IMR-90 (cell line): ENCODE data around the gene AMOTL2. TPM values are rescaled to one million over a fixed set of nuclear protein-coding genes. Genes with fewer than 3 reads are reported as not detected.
A peak's percentile ranks its signal among the peaks of the same experiment; 100 is the strongest.

Experiments used
- ATAC-seq: fragments of 200-7000 bp; cut with Tn5 transposase; 2 replicates; pipeline ENCODE4 v1.9.1; 2020; ENCODE audit warnings: low read depth, mild to moderate bottlenecking, moderate library complexity
- BruUV-seq: library from RNA; stranded (reverse); fragments of 400-500 nt; replicated peaks from 2 replicates; lab custom pipeline; 2021; lab: Mats Ljungman, UMichigan
- CTCF ChIA-PET: fragments of 300-600 bp; formaldehyde crosslinking; extraction: SDS; loops from one replicate; lab custom pipeline; 2021; ENCODE audit warnings: antibody characterized with exemption; lab: Yijun Ruan, JAX
- POLR2A ChIA-PET: fragments of 300-600 bp; sonication (Branson Sonifier 250); formaldehyde crosslinking; loops from one replicate; lab custom pipeline; 2022; ENCODE audit warnings: antibody characterized with exemption; ENCODE audit not compliant: unreplicated experiment; lab: Charles Lee
- DNase-seq: peaks from one replicate; pipeline ENCODE4 v3.0.0; 2013
- H2AFZ ChIP-seq: replicated peaks from 2 replicates; pipeline ENCODE3; 2013; ENCODE audit warnings: low read length, mild to moderate bottlenecking; ENCODE audit not compliant: poor library complexity
- H2AK5ac ChIP-seq: 2 replicates; pipeline ENCODE4 v1.6.1; 2013; ENCODE audit warnings: low read depth, low read length, inconsistent platforms
- H2AK9ac ChIP-seq: replicated peaks from 2 replicates; pipeline ENCODE3; 2013; ENCODE audit warnings: mild to moderate bottlenecking, low read depth, low read length, moderate library complexity; ENCODE audit not compliant: poor library complexity
- H2BK120ac ChIP-seq: 2 replicates; pipeline ENCODE4 v1.6.1; 2013; ENCODE audit warnings: low read depth, low read length, inconsistent platforms
- H2BK15ac ChIP-seq: 3 replicates; pipeline ENCODE4 v1.6.1; 2013; ENCODE audit warnings: low read depth, low read length, inconsistent platforms
- H2BK20ac ChIP-seq: 2 replicates; pipeline ENCODE4 v1.6.1; 2013; ENCODE audit warnings: low read depth, mild to moderate bottlenecking, inconsistent platforms, low read length, moderate library complexity
- H2BK5ac ChIP-seq: 2 replicates; pipeline ENCODE4 v1.6.1; 2013; ENCODE audit warnings: mild to moderate bottlenecking, low read depth, low read length, inconsistent platforms; ENCODE audit not compliant: poor library complexity, severe bottlenecking
- H3K14ac ChIP-seq: replicated peaks from 2 replicates; pipeline ENCODE4 v1.6.1; 2013; ENCODE audit warnings: low read depth, low read length, inconsistent platforms
- H3K18ac ChIP-seq: 2 replicates; pipeline ENCODE4 v1.6.1; 2013; ENCODE audit warnings: low read depth, low read length, control low read depth
- H3K23ac ChIP-seq: 2 replicates; pipeline ENCODE4 v1.6.1; 2013; ENCODE audit warnings: low read depth, low read length, inconsistent platforms
- H3K27ac ChIP-seq: 2 replicates; pipeline ENCODE4 v1.5.1; 2013; ENCODE audit warnings: mild to moderate bottlenecking, control low read depth, low read length; ENCODE audit not compliant: insufficient read depth
- H3K27me3 ChIP-seq: 2 replicates; pipeline ENCODE4 v1.6.1; 2013; ENCODE audit warnings: low read length; ENCODE audit not compliant: control insufficient read depth, insufficient read depth
- H3K36me3 ChIP-seq: 2 replicates; pipeline ENCODE4 v1.6.1; 2013; ENCODE audit warnings: low read length, mixed read lengths; ENCODE audit not compliant: control insufficient read depth, insufficient read depth
- H3K4ac ChIP-seq: 2 replicates; pipeline ENCODE4 v1.6.1; 2013; ENCODE audit warnings: low read depth, low read length, inconsistent platforms
- H3K4me1 ChIP-seq: 2 replicates; pipeline ENCODE4 v1.6.1; 2013; ENCODE audit warnings: low read length, mixed read lengths; ENCODE audit not compliant: control insufficient read depth, insufficient read depth
- H3K4me2 ChIP-seq: 2 replicates; pipeline ENCODE4 v1.6.1; 2013; ENCODE audit warnings: low read depth, mild to moderate bottlenecking, control low read depth, low read length, moderate library complexity
- H3K4me3 ChIP-seq: 2 replicates; pipeline ENCODE4 v1.5.1; 2013; ENCODE audit warnings: low read depth, mild to moderate bottlenecking, control low read depth, low read length, moderate library complexity; ENCODE audit not compliant: insufficient read depth
- H3K56ac ChIP-seq: 2 replicates; pipeline ENCODE4 v1.6.1; 2013; ENCODE audit warnings: low read length, inconsistent platforms; ENCODE audit not compliant: insufficient read depth; ENCODE audit errors: extremely low read depth
- H3K79me1 ChIP-seq, 2 experiments: 2 replicates each; pipeline ENCODE4 v1.6.1; 2013; ENCODE audit warnings: low read length in 2 of 2, inconsistent platforms in 1 of 2, low read depth in 1 of 2
- H3K9ac ChIP-seq: 2 replicates; pipeline ENCODE4 v1.6.1; 2013; ENCODE audit warnings: low read depth, low read length, control low read depth
- H3K9me1 ChIP-seq: 2 replicates; pipeline ENCODE4 v1.6.1; 2013; ENCODE audit warnings: low read length, inconsistent platforms; ENCODE audit not compliant: insufficient read depth
- H3K9me3 ChIP-seq: 2 replicates; pipeline ENCODE4 v1.6.1; 2013; ENCODE audit warnings: low read length; ENCODE audit not compliant: control insufficient read depth, insufficient read depth
- H4K20me1 ChIP-seq: 2 replicates; pipeline ENCODE4 v1.6.1; 2013; ENCODE audit warnings: low read length, inconsistent platforms; ENCODE audit not compliant: insufficient read depth
- H4K5ac ChIP-seq: 2 replicates; pipeline ENCODE4 v1.6.1; 2013; ENCODE audit warnings: mild to moderate bottlenecking, low read depth, low read length, control low read depth
- H4K8ac ChIP-seq, 2 experiments: 2 replicates each; pipeline ENCODE4 v1.6.1; 2013; ENCODE audit warnings: low read depth in 2 of 2, low read length in 2 of 2, control low read depth in 1 of 2, inconsistent platforms in 1 of 2
- H4K91ac ChIP-seq: 2 replicates; pipeline ENCODE4 v1.6.1; 2013; ENCODE audit warnings: low read depth, low read length, inconsistent platforms; ENCODE audit not compliant: insufficient read depth
- BHLHE40 ChIP-seq: fragments of 150-350 bp; IDR thresholded peaks from 2 replicates; pipeline ENCODE4 v1.6.1; 2016; ENCODE audit warnings: mild to moderate bottlenecking, low read depth, low read length
- CEBPB ChIP-seq: IDR thresholded peaks from 2 replicates; pipeline ENCODE4 v1.6.1; 2012; ENCODE audit warnings: low read depth, low read length, improper control_type of control experiment
- MAFK ChIP-seq: IDR thresholded peaks from 2 replicates; pipeline ENCODE4 v1.6.1; 2012; ENCODE audit warnings: low read depth, low read length, improper control_type of control experiment
- POLR2A ChIP-seq: IDR thresholded peaks from 2 replicates; pipeline ENCODE4 v1.6.1; 2012; ENCODE audit warnings: mild to moderate bottlenecking, low read depth, low read length
- RAD21 ChIP-seq: IDR thresholded peaks from 2 replicates; pipeline ENCODE4 v1.6.1; 2012; ENCODE audit warnings: low read length, improper control_type of control experiment
- SMC3 ChIP-seq: fragments of 150-350 bp; IDR thresholded peaks from 2 replicates; pipeline ENCODE4 v1.6.1; 2016; ENCODE audit warnings: low read depth, mild to moderate bottlenecking, antibody characterized with exemption, low read length, moderate library complexity
- WGBS, 2 experiments: methylation state at CpG; one replicate each; pipeline versions ENCODE4 v1.1.5 to v1.1.7; 2013; ENCODE audit warnings: missing lambda C conversion rate in 2 of 2; ENCODE audit not compliant: insufficient read length in 1 of 2; ENCODE audit errors: extremely low coverage in 2 of 2; 5-methylcytosine and 5-hydroxymethylcytosine counted together
- dilution Hi-C: fragments of 300-500 bp; cut with HindIII; formaldehyde crosslinking; loops from one replicate; pipeline ENCODE4 v1.14.3; 2018; ENCODE audit warnings: low sequenced_read_pairs; ENCODE audit not compliant: unreplicated experiment
- in situ Hi-C: fragments of 300-500 bp; cut with MboI; formaldehyde crosslinking; loops from 3 replicates; pipeline ENCODE4 v1.14.3; 2019; ENCODE audit warnings: low sequenced_read_pairs, inconsistent platforms, mixed read lengths
- intact Hi-C: fragments of 100-400 bp; cut with micrococcal nuclease; formaldehyde crosslinking; loops from 2 replicates; pipeline ENCODE4 v1.10.0; 2022
- polyA plus RNA-seq, 3 experiments: library from polyadenylated mRNA; depleted of rRNA; stranded (reverse); fragments of >200 nt; gene quantifications; 2 replicates each; pipeline ENCODE4 v1.2.3, GENCODE V29; 2012; ENCODE audit warnings: low replicate concordance in 1 of 3
- total RNA-seq: library from RNA; depleted of rRNA; stranded (reverse); fragments of >200 nt; gene quantifications from 2 replicates; pipeline ENCODE4 v1.2.3, GENCODE V29; 2012
- TF ChIP-seq, protein P1 (sequence below): fragments of 150-350 bp; IDR thresholded peaks from 2 replicates; pipeline ENCODE4 v1.6.1; 2017; ENCODE audit warnings: mild to moderate bottlenecking, antibody characterized with exemption, low read length, low read depth

AMOTL2 gene
- total and polyA plus RNA-seq, 2 of the 4 experiments (the other 2 are of a cell fraction): 162 to 176 TPM

DNA sequence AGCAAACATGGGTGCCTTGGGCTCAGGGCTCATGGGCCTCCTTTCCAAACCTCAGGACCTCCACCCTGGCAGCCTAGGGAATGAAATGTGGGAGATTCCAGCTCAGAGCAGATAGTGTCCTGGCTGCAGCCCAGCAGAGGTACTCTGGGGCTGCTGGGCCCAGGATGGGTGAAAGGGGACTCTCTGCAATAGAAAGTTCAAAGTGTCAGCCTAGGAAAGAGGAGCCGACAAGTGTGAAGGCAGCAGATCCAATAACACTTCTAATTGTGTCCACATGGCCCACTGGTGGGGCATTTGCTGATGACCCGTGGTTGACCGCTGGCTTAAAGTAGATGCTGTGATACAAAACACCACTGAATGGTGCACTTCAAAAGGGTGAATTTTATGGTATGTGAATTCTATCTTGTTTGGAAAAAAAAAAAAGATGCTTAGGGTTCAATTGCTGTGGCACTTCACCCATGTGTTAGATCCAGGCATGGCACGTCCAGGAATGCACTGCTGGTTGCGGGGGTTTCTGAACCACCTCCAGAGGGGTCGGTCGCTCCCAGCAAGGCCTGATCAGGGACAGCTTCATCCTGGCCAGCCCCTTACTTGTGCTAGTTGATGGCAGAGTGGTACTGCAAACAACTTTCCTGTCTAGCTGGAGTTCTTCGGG lies 20.9 kb downstream of the AMOTL2 start:
- Histone ChIP-seq H4K91ac (no peak overlapping the region), H3K27ac (peak overlapping the region; percentile 30; the same call in 1 of the 2 replicates), H3K4ac (peak overlapping the region; percentile 15; the same call in 1 of the 2 replicates), H2AK9ac (no peak overlapping the region), H4K20me1 (peaks cover 51% of the 10 kb centered on the region), H2AK5ac (0 out of 2 replicates have a peak overlapping the region, but pooled peaks have one; percentile 16), H4K8ac (peak overlapping the region in 1 of 2 experiments; percentile 27; a peak in 1 of 4 replicates), H3K23ac (no peak overlapping the region), H3K18ac (no peak overlapping the region), H2BK15ac (no peak overlapping the region), H2BK20ac (no peak overlapping the region), H3K14ac (no peak overlapping the region; the same call in 1 of the 2 replicates), H3K27me3 (no peaks in the 10 kb centered on the region), H3K9ac (no peak overlapping the region), H3K4me2 (no peak overlapping the region), H2AFZ (no peak overlapping the region), H3K4me3 (no peak overlapping the region), H4K5ac (no peak overlapping the region), H3K36me3 (peaks cover 40% of the 10 kb centered on the region), H3K79me1 (peaks cover 14 to 64% of the 10 kb centered on the region in 2 experiments), H3K4me1 (peaks cover 32% of the 10 kb centered on the region), H2BK5ac (peak overlapping the region; percentile 33), H3K9me3 (no peaks in the 10 kb centered on the region), H3K56ac (no peak overlapping the region), H3K9me1 (peaks cover 54% of the 10 kb centered on the region), H2BK120ac (no peak overlapping the region)
- dilution Hi-C loops: no loop called here
- CTCF ChIA-PET: no interaction called here
- no peak for ATAC-seq
- no peak for TF ChIP-seq MAFK
- no peak for TF ChIP-seq SMC3
- no peak for TF ChIP-seq POLR2A
- TF ChIP-seq CEBPB: no peak
- 0 out of 2 replicates have a peak, but pooled peaks have one; percentile 16 for TF ChIP-seq RAD21
- TF ChIP-seq, protein P1, sequence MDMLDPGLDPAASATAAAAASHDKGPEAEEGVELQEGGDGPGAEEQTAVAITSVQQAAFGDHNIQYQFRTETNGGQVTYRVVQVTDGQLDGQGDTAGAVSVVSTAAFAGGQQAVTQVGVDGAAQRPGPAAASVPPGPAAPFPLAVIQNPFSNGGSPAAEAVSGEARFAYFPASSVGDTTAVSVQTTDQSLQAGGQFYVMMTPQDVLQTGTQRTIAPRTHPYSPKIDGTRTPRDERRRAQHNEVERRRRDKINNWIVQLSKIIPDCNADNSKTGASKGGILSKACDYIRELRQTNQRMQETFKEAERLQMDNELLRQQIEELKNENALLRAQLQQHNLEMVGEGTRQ: peak; percentile 6; the same call in 1 of the 2 replicates
- no peak for TF ChIP-seq BHLHE40
- 60% methylated on average over 2 of the region's 8 CpGs; no CpG with 5 or more reads in 1 of the 2 experiments for WGBS, 2 experiments
- intact Hi-C loops: loop anchor here (2.0 kb wide), 1 partner anchor 26 kb away; no protein-coding TSS in a partner anchor
- POLR2A ChIA-PET: interaction anchor here (1.4 kb wide), 1 partner anchor 38 kb away, joined by 3 read pairs; no protein-coding TSS in a partner anchor
- no peak for DNase-seq
- BruUV-seq: no TSS peak
- in situ Hi-C loops: loop anchor here (5.0 kb wide), 1 partner anchor 36 kb away; no protein-coding TSS in a partner anchor
